Neural cell (in vitro differentiated cells): ENCODE measurements around the gene ITPRID1.

ENCODE experiments used
- POLR2AphosphoS5 ChIP-seq: IDR thresholded peaks from 2 replicates; pipeline ENCODE4 v1.6.1; 2012
- TF ChIP-seq, protein P1 (sequence below): fragments of 450-650 bp; IDR thresholded peaks from 2 replicates; pipeline ENCODE4 v1.5.1; 2014; ENCODE audit warnings: antibody characterized with exemption, mild to moderate bottlenecking, moderate library complexity; ENCODE audit not compliant: poor library complexity, severe bottlenecking

DNA sequence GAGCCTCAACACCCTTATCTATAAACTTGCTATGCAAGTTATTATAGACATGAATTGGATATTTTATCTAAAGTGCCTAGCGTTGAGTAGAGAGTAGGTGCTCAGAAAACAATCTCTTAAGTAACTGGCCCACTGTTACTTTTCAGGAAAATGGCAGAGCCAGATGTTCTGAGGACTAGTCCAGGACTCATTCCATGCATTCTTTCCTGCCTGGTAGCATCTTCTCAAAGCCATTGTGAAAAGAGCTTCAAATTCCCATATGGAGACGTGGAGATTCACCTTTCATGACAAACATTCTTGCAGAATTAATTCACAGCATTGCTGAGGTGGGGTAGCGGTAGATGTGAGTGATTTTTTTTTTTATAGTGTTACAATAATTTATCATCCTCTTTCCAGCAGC is 35.9 kb upstream of the ITPRID1 start:
- no peak for TF ChIP-seq POLR2AphosphoS5
- TF ChIP-seq, protein P1, sequence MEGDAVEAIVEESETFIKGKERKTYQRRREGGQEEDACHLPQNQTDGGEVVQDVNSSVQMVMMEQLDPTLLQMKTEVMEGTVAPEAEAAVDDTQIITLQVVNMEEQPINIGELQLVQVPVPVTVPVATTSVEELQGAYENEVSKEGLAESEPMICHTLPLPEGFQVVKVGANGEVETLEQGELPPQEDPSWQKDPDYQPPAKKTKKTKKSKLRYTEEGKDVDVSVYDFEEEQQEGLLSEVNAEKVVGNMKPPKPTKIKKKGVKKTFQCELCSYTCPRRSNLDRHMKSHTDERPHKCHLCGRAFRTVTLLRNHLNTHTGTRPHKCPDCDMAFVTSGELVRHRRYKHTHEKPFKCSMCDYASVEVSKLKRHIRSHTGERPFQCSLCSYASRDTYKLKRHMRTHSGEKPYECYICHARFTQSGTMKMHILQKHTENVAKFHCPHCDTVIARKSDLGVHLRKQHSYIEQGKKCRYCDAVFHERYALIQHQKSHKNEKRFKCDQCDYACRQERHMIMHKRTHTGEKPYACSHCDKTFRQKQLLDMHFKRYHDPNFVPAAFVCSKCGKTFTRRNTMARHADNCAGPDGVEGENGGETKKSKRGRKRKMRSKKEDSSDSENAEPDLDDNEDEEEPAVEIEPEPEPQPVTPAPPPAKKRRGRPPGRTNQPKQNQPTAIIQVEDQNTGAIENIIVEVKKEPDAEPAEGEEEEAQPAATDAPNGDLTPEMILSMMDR: no peak
